GM19452 (cell line): Measurements from ENCODE around the gene ADAMTS9.

Experiments
- ATAC-seq: cut with Tn5 transposase; IDR thresholded peaks from one replicate; pipeline ENCODE4 v1.9.1; 2021; ENCODE audit not compliant: unreplicated experiment

Gene ADAMTS9

DNA sequence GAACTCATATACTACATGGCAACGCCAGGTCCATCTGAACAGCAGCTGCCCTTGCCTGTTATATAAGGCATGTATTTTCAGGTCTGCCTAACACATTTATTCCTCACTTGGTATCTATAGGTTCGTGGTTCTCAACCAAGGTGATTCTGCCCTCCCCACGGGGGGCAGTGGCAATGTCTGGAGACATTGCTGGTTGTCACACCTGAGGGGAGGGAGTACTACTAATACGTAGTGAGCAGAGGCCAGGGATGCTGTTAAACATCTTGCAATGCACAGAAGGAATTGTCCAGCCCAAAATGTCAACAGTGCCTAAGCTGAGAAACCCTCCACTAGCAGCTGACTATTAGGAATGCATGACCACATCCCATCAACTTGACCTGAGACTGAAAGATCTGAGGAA, 32.6 kb downstream of the ADAMTS9 start:
- no peak for ATAC-seq

GRCh38 chr3:64654013-64654412, 33.8 kb downstream of the ADAMTS9 start:
- ATAC-seq: no peak

- ATAC-seq: no peak
Observed at GRCh38 chr3:64653101-64653500, 34.7 kb downstream of the ADAMTS9 start.

- ATAC-seq: no peak
Observed at GRCh38 chr3:64651741-64652241, 36.0 kb downstream of the ADAMTS9 start.

DNA sequence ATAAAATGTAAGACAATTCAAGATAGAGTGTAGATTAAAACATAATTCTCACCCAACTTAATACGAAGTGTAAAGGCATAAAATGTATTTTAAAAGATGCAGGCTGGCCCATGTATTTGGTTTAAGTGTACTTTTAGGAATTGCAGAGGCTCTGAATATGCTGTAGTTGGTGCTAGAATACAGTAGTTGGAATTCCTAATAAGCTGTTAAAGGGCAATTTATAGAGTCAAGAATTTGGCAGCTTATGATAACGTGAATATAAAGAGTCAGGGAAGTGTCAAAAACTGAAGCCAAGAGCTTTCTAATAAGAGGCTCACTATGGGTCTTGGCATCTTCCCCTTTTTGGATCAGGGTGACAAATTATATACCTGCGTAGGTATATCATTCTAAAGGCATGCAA, 36.5 kb downstream of the ADAMTS9 start:
- no peak for ATAC-seq

GRCh38 chr3:64650715-64651114, 37.1 kb downstream of the ADAMTS9 start:
- ATAC-seq: no peak

- ATAC-seq: no peak
Observed at GRCh38 chr3:64650096-64650622, 37.6 kb downstream of the ADAMTS9 start.

- ATAC-seq: no peak
Observed at GRCh38 chr3:64648927-64649906, 38.6 kb downstream of the ADAMTS9 start.

- no peak for ATAC-seq
Observed at GRCh38 chr3:64647825-64648224, 40.0 kb downstream of the ADAMTS9 start.

DNA sequence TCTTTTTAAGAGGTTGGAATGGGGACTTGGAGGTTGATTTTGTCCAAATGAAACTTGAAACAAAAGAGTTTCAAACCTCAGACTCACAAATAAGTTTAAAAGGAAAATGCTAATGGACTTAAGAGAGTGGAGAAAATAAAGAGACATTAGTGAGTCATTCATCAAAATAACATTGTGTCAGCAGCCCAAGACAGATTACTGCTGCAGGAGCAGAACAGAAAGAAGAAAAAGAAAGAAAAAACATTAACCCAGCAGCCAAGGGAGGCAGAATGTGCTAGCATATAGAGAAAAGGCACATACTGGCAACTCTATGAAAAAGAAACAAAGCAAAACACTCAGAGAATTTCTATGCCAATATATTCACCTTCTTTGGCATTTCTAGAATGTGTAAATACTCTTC, 42.6 kb downstream of the ADAMTS9 start:
- ATAC-seq: no peak

DNA sequence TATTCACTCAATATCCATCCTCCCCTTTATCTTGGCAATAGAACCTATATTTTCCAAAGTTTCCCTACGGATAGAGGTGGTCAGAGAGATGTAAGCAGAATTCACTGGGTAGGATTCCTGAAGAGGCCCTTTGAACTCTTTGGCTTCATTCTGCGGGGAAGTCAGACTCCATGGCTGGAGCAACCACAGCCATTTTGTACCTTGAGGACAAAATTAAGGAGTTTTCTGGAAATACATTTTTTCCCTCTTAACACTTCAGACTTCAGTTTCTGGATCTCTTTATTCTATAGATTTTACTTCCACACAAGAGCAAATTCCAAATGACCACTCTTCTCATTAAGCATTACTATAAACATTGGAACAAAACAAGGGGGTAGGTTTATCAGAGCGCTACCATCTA, 43.3 kb downstream of the ADAMTS9 start:
- ATAC-seq: no peak

GRCh38 chr3:64642327-64643151, 45.3 kb downstream of the ADAMTS9 start:
- no peak for ATAC-seq

GRCh38 chr3:64638981-64639481, 48.8 kb downstream of the ADAMTS9 start:
- ATAC-seq: no peak

DNA sequence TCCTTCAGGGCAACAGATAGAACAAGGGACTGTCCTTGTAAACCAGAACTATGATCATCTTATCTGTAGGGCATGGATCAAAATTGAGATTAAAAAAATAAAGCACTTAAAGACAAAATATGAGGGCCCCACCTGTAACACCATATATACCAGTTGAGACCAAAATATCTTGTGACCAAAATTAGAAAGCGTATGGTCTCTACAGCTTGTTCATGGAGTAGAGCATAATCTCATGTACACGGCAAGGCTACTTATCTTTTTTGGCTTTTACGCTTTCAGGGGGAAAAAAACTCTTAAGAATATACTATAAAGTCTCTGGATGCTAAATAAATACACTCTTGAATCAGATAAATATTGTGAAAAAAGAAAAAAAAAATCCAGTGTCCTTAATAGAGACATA, 49.3 kb downstream of the ADAMTS9 start:
- ATAC-seq: no peak

GRCh38 chr3:64634417-64634816, 53.4 kb downstream of the ADAMTS9 start:
- ATAC-seq: no peak

DNA sequence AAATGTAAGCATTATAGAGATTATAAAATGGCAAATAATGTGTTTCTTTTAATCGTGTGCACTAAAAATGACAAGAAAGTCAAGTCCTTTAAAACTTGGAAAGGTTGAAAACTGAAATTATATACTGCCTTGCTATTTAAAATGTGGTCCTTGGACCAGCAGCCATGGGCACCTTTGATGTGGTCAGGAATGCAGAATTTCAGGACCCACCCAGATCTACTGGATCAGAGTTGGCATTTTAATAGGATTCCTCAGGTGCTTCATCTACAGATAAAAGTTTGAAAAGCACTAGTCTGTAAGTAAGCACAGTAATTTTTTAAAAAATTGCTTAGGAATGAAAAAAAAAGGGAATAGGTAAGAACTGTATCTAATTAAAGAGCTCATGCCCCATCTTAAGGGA, 55.8 kb downstream of the ADAMTS9 start:
- no peak for ATAC-seq

DNA sequence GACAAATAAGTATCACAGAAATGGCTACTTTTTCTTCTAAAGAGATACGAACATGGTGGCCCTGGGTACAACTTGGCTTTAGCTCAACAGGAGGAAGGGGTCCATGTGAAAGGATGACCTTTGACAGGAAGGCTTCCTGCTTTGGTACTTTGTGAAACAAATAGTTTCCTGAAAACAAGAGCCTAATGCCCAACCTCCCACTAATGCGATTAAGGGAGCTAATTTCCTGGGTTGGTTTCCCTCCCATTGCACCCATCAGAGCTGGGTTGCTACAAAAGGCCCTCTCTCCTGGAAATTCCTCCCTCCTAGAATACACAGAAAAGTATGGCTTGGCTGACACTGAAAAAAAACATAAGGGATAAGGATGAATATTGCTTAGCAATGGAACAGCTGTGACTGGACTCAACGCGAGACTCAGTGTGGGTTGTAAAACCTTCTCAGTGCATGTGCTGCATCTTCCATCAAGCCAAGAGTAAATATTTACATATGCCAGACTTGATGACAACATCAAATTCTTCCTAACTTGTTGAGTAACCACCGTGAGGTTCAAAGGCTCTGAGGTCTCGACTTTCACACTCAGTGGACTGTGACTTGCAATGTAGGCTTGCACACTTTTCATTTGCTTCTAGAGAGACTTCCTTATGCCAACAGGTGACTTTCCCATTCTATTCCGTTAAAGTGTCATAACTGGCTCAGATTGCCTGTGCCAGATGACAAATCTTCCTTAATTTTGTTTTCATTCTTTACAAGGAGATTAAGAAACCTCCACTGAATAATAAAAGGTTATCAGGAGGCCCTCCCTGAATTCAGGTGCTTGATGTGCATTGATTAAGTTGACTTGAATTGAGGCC, 60.1 kb downstream of the ADAMTS9 start:
- ATAC-seq: no peak

GRCh38 chr3:64627042-64627441, 60.8 kb downstream of the ADAMTS9 start:
- no peak for ATAC-seq

- ATAC-seq: no peak
Observed at GRCh38 chr3:64625381-64625780, 62.4 kb downstream of the ADAMTS9 start.

- ATAC-seq: no peak
Observed at GRCh38 chr3:64623125-64623524, 64.7 kb downstream of the ADAMTS9 start.
